Measurements from ENCODE around the gene MC3R. TPM values are rescaled to one million over a fixed set of nuclear protein-coding genes. Genes with fewer than 3 reads are reported as not detected.

Gene MC3R
- polyA plus RNA-seq (2011; rRNA removed): not detected in 2 replicates
- polyA plus RNA-seq (2012; cell fraction: cytosol; rRNA removed): not detected in 2 replicates
- not detected in 2 replicates for polyA plus RNA-seq (2012; cell fraction: nucleus; rRNA removed)
- polyA plus RNA-seq (2017; fragmentation: RNase III; extraction: RNeasy Plus Mini Kit Qiagen cat#74134 plus additional on column Dnase treatment): not detected in 3 replicates
- not detected in 2 replicates for polyA minus RNA-seq (2011; rRNA and poly(A)+ RNA removed)

GRCh38 chr20:56247954-56248782, at the start of gene MC3R:
Gene MC3R (plus strand): TSS chr20:56248732. CDS start chr20:56248844, 112 bp downstream.
- Histone ChIP-seq H3K4me3 (no peak within 1 kb of the TSS), H3K4me1 (no peaks in the 10 kb centered on the region), H3K27ac (no peak within 1 kb of the TSS), H3K9me3 (no peaks in the 10 kb centered on the region), H3K4me2 (no peak within 1 kb of the TSS)
- TF ChIP-seq ZC3H11A (IDR thresholded peaks at IDR 0.05) (no peak), REST (IDR thresholded peaks at IDR 0.05) (no peak), SMC3 (IDR thresholded peaks at IDR 0.05) (peak; percentile 51; the same call in 2 of the 3 replicates), CTCF (IDR thresholded peaks at IDR 0.05) (peak; percentile 62), FOSB (CRISPR knock-in tag; IDR thresholded peaks at IDR 0.05) (no peak), RAD21 (conservative IDR thresholded peaks at IDR 0.05 in 1 of 2, IDR thresholded peaks at IDR 0.05 in 1 of 2) (peak; percentile 56 to 62), MAFK (IDR thresholded peaks at IDR 0.05; ENCODE audit: partially characterized antibody) (no peak), CHD4 (IDR thresholded peaks at IDR 0.05; ENCODE audit: borderline replicate concordance) (no peak)
- CTCF ChIA-PET: interaction anchor here (0.5 to 2.4 kb wide), 10 partner anchors 9 to 327 kb away, joined by 3 to 38 read pairs (median 4); no protein-coding TSS in a partner anchor
- ATAC-seq (peak; percentile 90 to 96), DNase-seq (ENCODE audit: low read depth in 1 of 2, low spot score in 1 of 2) (peak; percentile 26 to 63), FAIRE-seq (no peak)
- POLR2A ChIA-PET: no interaction called here
- WGBS (ENCODE audit: missing lambda C conversion rate): 5% methylated on average over 9 of the region's 9 CpGs

GRCh38 chr20:56200456-56200855, 48.1 kb upstream of the MC3R start:
- no peak overlapping the region for H3K4me3 ChIP-seq
- ChIA-PET POLR2A (no interaction called here), CTCF (interaction anchor here (1.1 kb wide), 1 partner anchor 143 kb away, joined by 3 read pairs; no protein-coding TSS in a partner anchor)
- H3K4me1 ChIP-seq: no peaks in the 10 kb centered on the region
- peaks cover 8% of the 10 kb centered on the region for H3K9me3 ChIP-seq
- no peak overlapping the region for H3K4me2 ChIP-seq
- TF ChIP-seq EP300 (IDR thresholded peaks at IDR 0.05) (no peak), ATOH8 (CRISPR knock-in tag; IDR thresholded peaks at IDR 0.05; ENCODE audit: low read depth) (no peak), ELK1 (IDR thresholded peaks at IDR 0.05; ENCODE audit: low read depth, low read length) (no peak), HEYL (CRISPR knock-in tag; IDR thresholded peaks at IDR 0.05) (no peak), RNF2 (IDR thresholded peaks at IDR 0.05; ENCODE audit: borderline replicate concordance, low read depth) (no peak), ESRRA (IDR thresholded peaks at IDR 0.05; ENCODE audit: borderline replicate concordance, low read length) (no peak), PHF8 (IDR thresholded peaks at IDR 0.05; ENCODE audit: borderline replicate concordance, low read depth) (no peak), BCL3 (IDR thresholded peaks at IDR 0.05) (no peak), CHD2 (IDR thresholded peaks at IDR 0.05; ENCODE audit: low read length, partially characterized antibody) (no peak), KDM1A (IDR thresholded peaks at IDR 0.05; ENCODE audit: low read depth) (no peak), RAD21 (conservative IDR thresholded peaks at IDR 0.05 in 1 of 2, IDR thresholded peaks at IDR 0.05 in 1 of 2) (no peak), HOXB5 (CRISPR knock-in tag; IDR thresholded peaks at IDR 0.05) (no peak), EHF (CRISPR knock-in tag; IDR thresholded peaks at IDR 0.05) (no peak), HOXB13 (CRISPR knock-in tag; IDR thresholded peaks at IDR 0.05; ENCODE audit: low read depth) (no peak), ZFP36 (IDR thresholded peaks at IDR 0.05; ENCODE audit: borderline replicate concordance, partially characterized antibody) (no peak), FOSL2 (IDR thresholded peaks at IDR 0.05) (no peak), FOSL2 (CRISPR knock-in tag; IDR thresholded peaks at IDR 0.05) (no peak)
- 40% methylated on average over 3 of the region's 3 CpGs for WGBS (ENCODE audit: missing lambda C conversion rate)
- ATAC-seq (no peak; a peak in 1 of 6 replicates), DNase-seq (ENCODE audit: low read depth in 1 of 2, low spot score in 1 of 2) (peak in 1 of 2 experiments; percentile 48), FAIRE-seq (no peak)
- no peak overlapping the region for H3K27ac ChIP-seq

Measured in A549 (cell line).